Neutrophil (primary cell): Measurements from ENCODE around the gene ENTPD2.

ENCODE experiments used
- H3K27ac ChIP-seq: fragments of 200-600 bp; sonication (generic); 2 replicates; pipeline ENCODE4 v1.5.1; 2016; ENCODE audit warnings: mild to moderate bottlenecking, moderate library complexity
- H3K27me3 ChIP-seq: fragments of 200-600 bp; sonication (generic); 2 replicates; pipeline ENCODE4 v1.6.0; 2016; ENCODE audit warnings: mild to moderate bottlenecking
- H3K36me3 ChIP-seq: fragments of 200-600 bp; sonication (generic); 2 replicates; pipeline ENCODE4 v1.5.1; 2017
- H3K4me1 ChIP-seq, 2 experiments: fragments of 200-600 bp in 1 of 2; sonication (generic) in 1 of 2; 1 replicate in 1 of 2; 2 replicates in 1 of 2; pipeline versions ENCODE4 v1.5.1 to v1.6.1; 2013 to 2016; ENCODE audit warnings: low read depth in 1 of 2, low read length in 1 of 2, mild to moderate bottlenecking in 1 of 2, moderate library complexity in 1 of 2; ENCODE audit not compliant: control insufficient read depth in 1 of 2, insufficient read depth in 1 of 2
- H3K4me3 ChIP-seq, 2 experiments: fragments of 200-600 bp in 1 of 2; sonication (generic) in 1 of 2; 1 replicate in 1 of 2; 2 replicates in 1 of 2; pipeline ENCODE4 v1.5.1; 2013 to 2016; ENCODE audit warnings: low read depth in 1 of 2, low read length in 1 of 2, mild to moderate bottlenecking in 1 of 2, moderate library complexity in 1 of 2
- H3K9me3 ChIP-seq: fragments of 200-600 bp; sonication (generic); 2 replicates; pipeline ENCODE4 v1.5.1; 2016
- TF ChIP-seq, protein P1 (sequence below): fragments of 200-600 bp; sonication (generic); IDR thresholded peaks from 2 replicates; pipeline ENCODE4 v1.5.1; 2016; ENCODE audit warnings: antibody characterized with exemption

The ENTPD2 gene

DNA sequence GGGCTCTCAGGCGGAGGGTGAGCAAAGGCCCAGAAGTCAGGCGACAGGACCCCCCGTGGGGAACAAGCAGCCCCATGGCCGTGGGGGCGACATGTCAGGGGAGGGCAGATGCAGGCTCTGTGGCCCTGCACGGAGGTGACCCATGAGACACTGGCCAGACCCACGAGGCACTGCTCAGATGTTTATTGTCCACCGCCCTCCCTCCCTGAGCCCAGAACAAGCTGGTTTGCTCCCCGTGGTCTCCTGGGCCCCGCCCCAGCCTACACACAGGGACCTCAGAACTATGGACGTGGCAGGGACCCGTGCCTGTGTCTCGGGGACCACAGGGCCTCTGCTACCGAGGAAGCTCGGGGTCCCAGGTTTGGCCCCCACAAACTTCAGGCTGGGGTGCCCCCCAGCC lies 23.9 kb downstream of the ENTPD2 start:
- Histone ChIP-seq H3K36me3 (peaks cover 17% of the 10 kb centered on the region), H3K4me1 (peaks cover 66 to 71% of the 10 kb centered on the region in 2 experiments), H3K27me3 (peaks cover 10% of the 10 kb centered on the region), H3K27ac (peak overlapping the region; percentile 91), H3K4me3 (peak overlapping the region; percentile 83 to 86), H3K9me3 (no peaks in the 10 kb centered on the region)
- TF ChIP-seq, protein P1, sequence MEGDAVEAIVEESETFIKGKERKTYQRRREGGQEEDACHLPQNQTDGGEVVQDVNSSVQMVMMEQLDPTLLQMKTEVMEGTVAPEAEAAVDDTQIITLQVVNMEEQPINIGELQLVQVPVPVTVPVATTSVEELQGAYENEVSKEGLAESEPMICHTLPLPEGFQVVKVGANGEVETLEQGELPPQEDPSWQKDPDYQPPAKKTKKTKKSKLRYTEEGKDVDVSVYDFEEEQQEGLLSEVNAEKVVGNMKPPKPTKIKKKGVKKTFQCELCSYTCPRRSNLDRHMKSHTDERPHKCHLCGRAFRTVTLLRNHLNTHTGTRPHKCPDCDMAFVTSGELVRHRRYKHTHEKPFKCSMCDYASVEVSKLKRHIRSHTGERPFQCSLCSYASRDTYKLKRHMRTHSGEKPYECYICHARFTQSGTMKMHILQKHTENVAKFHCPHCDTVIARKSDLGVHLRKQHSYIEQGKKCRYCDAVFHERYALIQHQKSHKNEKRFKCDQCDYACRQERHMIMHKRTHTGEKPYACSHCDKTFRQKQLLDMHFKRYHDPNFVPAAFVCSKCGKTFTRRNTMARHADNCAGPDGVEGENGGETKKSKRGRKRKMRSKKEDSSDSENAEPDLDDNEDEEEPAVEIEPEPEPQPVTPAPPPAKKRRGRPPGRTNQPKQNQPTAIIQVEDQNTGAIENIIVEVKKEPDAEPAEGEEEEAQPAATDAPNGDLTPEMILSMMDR = no peak

DNA sequence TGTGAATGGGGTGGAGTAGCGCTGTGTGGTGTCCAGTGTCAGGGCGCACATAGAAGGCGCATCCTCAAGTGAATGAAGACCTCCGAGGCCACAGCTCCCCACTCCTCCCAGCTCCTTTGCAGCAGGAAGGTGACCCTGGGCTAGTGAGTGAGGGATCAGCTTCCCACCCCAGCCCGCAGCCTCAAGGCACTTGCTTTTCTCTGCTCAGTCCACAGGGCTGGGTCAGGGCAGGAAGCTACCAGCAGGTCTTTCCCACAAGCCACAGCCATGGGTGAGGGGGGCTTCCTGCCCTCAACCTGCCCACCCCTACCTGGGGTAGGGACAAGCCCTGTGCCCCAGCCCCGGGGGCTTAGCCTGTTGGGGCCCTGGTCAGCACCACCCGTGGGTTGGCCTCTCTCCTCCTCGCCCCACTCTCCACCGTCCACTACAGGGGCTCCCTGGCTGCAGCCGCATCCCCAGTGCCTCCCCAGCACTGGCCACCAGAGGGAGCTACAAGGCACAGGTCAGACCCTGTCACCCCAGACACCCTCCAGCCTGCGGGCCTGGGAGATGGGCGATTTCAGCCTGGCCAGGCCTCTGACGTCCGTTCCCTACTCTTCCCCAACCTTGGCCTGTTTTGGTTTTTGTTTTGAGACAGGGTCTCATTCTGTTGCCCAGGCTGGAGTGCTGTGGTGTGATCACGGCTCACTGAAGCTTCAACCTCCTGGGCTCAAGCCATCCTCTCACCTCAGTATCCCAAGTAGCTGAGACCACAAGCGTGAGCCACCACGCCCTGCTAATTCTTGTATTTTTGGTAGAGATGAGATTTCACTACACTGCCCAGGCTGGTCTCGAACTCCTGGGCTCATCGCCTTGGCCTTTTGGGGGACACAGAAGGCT lies 24.6 kb downstream of the ENTPD2 start:
- Histone ChIP-seq H3K36me3 (peaks cover 12% of the 10 kb centered on the region), H3K27me3 (peaks cover 10% of the 10 kb centered on the region), H3K4me1 (peaks cover 59 to 64% of the 10 kb centered on the region in 2 experiments), H3K27ac (peak overlapping the region; percentile 91), H3K4me3 (peak overlapping the region; percentile 83 to 86), H3K9me3 (no peaks in the 10 kb centered on the region)
- TF ChIP-seq, protein P1 = peak; percentile 92

DNA sequence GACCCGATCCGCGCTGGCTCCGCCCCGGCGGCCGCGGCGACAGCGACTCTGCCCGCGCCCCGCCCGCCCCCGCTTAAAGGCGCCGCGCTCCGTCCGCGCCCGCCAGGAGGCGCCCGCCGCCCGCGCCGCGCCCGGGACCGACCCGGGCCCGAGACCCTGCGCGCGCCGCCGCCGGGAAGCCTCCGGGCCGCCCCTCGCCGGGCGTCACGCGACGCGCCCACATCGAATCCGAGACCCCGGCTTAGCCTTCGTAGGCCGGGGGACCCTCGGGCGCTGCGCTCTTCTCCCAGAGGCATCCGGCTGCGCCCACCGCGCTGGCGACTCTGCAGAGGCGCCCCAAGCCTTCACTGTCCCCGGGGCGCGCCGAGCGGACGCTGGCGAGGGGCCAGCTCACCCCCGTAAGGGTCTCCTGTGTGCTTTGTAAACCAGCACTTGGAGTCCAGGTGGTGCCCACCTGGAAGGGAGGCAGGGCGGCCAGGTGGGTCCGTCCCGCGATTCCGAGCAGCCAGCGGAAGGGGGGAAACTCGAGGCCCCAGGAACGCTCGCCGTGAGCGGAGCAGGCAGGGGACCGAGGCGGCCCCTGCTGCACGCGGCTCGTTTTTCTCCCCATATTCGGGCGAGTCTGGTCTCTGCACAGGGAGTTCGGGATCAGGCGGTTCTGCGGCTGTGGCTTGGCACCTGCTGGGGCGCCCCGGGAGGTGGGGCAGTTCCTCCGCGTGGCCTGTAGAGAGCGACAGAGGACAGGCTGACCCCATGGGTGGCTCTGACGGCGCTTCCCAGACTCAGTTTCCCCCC lies 25.4 kb downstream of the ENTPD2 start:
- Histone ChIP-seq H3K4me3 (peak overlapping the region; percentile 83 to 86), H3K27me3 (peaks cover 10% of the 10 kb centered on the region), H3K36me3 (peaks cover 17% of the 10 kb centered on the region), H3K9me3 (no peaks in the 10 kb centered on the region), H3K27ac (peak overlapping the region; percentile 91), H3K4me1 (peaks cover 53 to 57% of the 10 kb centered on the region in 2 experiments)
- TF ChIP-seq, protein P1 = peak; percentile 67

DNA sequence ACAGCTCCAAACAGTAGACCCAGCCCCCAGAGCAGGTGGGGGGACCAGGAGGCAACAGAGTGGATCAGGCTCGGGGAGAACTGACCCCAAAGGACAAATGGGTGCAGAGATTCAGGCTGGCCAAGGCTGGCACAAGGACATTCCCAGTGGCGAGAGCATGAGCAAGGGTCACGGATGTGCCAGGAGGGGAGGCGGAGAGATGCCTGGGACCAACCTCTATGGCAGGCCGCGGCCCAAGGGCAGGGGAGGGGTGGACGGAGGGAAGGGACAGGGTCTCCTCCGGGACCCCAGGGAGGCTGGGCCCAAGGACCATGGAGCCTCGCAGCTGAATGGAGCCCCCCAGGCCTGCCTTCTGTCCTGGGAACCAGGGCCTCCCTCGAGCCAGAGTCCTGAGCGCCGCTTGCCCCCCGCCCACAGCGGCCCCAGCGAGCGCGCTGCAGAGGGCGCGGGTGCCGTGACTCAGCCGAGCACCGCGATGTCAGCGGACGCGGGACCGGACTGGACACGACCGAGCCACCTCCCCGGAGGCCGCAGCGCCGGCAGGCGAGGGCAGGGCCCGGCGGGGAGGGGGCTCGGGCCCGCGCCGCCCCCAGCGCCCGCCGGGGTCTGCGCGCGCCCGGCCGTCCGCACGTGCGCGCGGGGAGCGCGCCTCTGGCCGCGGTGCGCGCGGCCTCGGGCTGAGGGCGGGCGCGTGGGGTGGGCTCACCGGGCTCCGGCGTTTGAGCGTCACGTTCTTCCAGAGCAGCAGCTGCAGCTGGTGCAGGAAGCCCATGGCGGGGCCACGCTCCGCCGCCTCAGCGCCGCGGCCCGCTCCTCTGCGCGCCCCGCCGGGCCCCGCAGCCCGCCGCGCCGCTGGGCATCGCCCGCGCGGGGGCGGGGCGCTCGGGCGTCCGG lies 26.2 kb downstream of the ENTPD2 start, which contains the start of gene ABCA2:
Gene ABCA2, minus strand, starts transcription at position 869 of the 894 bp plus-strand sequence. Its CDS starts 97 bp downstream, at position 772.
- Histone ChIP-seq H3K9me3 (no peaks in the 10 kb centered on the region), H3K4me1 (peaks cover 44 to 49% of the 10 kb centered on the region in 2 experiments), H3K36me3 (peaks cover 20% of the 10 kb centered on the region), H3K4me3 (peak within 1 kb of the TSS; percentile 83 to 86), H3K27me3 (peaks cover 10% of the 10 kb centered on the region), H3K27ac (peak within 1 kb of the TSS; percentile 91)
- TF ChIP-seq, protein P1 = no peak

DNA sequence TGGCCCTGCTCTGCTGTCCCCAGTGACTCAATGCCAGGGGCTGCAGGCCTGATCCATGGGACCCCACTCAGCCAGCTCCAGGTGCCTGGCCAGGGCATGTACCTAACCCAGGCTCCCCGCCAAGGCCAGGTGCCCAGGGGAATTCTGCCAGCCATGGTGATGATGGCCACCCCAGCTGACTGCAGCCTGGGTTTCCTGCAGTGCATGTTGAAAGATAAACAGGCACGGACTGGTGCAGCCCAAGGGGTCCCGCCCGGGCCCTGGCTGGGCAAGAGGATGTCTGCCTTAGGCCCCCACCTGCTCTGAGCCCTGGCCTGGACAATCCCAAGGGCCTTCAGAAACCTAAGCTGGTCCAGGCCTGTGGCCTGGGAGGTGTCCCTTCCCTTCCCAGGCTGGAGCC lies 27.0 kb downstream of the ENTPD2 start:
- peaks cover 26% of the 10 kb centered on the region for H3K36me3 ChIP-seq
- H3K9me3 ChIP-seq = no peaks in the 10 kb centered on the region
- no peak overlapping the region for H3K4me3 ChIP-seq
- peaks cover 10% of the 10 kb centered on the region for H3K27me3 ChIP-seq
- H3K27ac ChIP-seq = no peak overlapping the region
- peaks cover 36 to 41% of the 10 kb centered on the region in 2 experiments for H3K4me1 ChIP-seq
- TF ChIP-seq, protein P1 = no peak
